KMS-11 (cell line): ENCODE results near the gene SCAPER.

ENCODE experiments used
- H2AFZ ChIP-seq: fragments of 200-600 bp; sonication (generic); 2 replicates; pipeline ENCODE4 v1.6.1; 2016; ENCODE audit warnings: antibody characterized with exemption, mixed run types, low read depth
- H3K27ac ChIP-seq: fragments of 200-600 bp; sonication (generic); 2 replicates; pipeline ENCODE4 v1.6.1; 2016; ENCODE audit warnings: mild to moderate bottlenecking, mixed run types
- H3K27me3 ChIP-seq: fragments of 200-600 bp; sonication (generic); 2 replicates; pipeline ENCODE4 v1.6.1; 2017; ENCODE audit warnings: mild to moderate bottlenecking, low read depth, mixed run types, moderate library complexity; ENCODE audit not compliant: insufficient read depth
- H3K36me3 ChIP-seq: fragments of 200-600 bp; sonication (generic); 2 replicates; pipeline ENCODE4 v1.6.1; 2017; ENCODE audit warnings: mild to moderate bottlenecking, mixed run types; ENCODE audit not compliant: insufficient read depth
- H3K4me1 ChIP-seq: fragments of 200-600 bp; sonication (generic); 2 replicates; pipeline ENCODE4 v1.6.1; 2016; ENCODE audit warnings: mild to moderate bottlenecking, low read depth, mixed run types; ENCODE audit not compliant: poor library complexity, severe bottlenecking
- H3K4me2 ChIP-seq: fragments of 200-600 bp; sonication (generic); 2 replicates; pipeline ENCODE4 v1.7.0; 2016; ENCODE audit warnings: mild to moderate bottlenecking, mixed run types
- H3K4me3 ChIP-seq: fragments of 200-600 bp; sonication (generic); IDR thresholded peaks from 2 replicates; pipeline ENCODE4 v1.6.1; 2017; ENCODE audit warnings: low read depth, low read length, mixed read lengths; ENCODE audit not compliant: insufficient read depth
- H3K79me2 ChIP-seq: fragments of 200-600 bp; sonication (generic); 2 replicates; pipeline ENCODE4 v1.6.1; 2016; ENCODE audit warnings: low read depth, mixed run types; ENCODE audit not compliant: insufficient read depth
- H3K9ac ChIP-seq: fragments of 200-600 bp; sonication (generic); 2 replicates; pipeline ENCODE4 v1.6.1; 2016; ENCODE audit warnings: mild to moderate bottlenecking, mixed run types
- H4K20me1 ChIP-seq: fragments of 200-600 bp; sonication (generic); 2 replicates; pipeline ENCODE4 v1.6.1; 2016; ENCODE audit warnings: mild to moderate bottlenecking, mixed run types; ENCODE audit not compliant: insufficient read depth
- TF ChIP-seq, protein P1 (sequence below): fragments of 200-600 bp; sonication (generic); conservative IDR thresholded peaks from 2 replicates; pipeline ENCODE4 v1.6.1; 2017; ENCODE audit warnings: low read depth, mild to moderate bottlenecking, antibody characterized with exemption, low read length, moderate library complexity, mixed read lengths

Gene SCAPER

DNA sequence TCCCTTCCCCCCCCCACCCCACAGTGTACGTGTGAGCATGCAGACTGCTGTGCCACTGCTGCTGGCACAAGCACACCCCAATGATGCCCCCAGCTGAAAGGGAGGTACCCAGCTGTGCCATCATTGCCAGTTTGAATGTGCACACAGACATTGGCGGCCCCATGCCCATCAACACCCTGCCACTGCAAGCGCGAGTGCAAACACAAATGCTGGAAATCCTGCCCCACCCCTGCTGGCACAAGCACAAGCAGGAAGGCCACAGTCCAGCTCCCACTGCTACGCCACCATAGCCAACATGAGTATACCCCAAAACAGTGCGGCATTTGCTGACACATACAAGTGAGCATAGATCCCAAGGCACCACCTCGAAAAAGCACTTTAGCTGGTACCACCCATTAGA, 222.9 kb downstream of the SCAPER start:
- Histone ChIP-seq H3K27ac (no peak overlapping the region), H3K27me3 (no peaks in the 10 kb centered on the region), H3K4me3 (no peak overlapping the region), H2AFZ (no peak overlapping the region), H3K9ac (no peak overlapping the region), H3K79me2 (no peaks in the 10 kb centered on the region), H3K4me2 (no peak overlapping the region), H3K36me3 (no peaks in the 10 kb centered on the region), H4K20me1 (no peaks in the 10 kb centered on the region), H3K4me1 (no peaks in the 10 kb centered on the region)
- TF ChIP-seq, protein P1, sequence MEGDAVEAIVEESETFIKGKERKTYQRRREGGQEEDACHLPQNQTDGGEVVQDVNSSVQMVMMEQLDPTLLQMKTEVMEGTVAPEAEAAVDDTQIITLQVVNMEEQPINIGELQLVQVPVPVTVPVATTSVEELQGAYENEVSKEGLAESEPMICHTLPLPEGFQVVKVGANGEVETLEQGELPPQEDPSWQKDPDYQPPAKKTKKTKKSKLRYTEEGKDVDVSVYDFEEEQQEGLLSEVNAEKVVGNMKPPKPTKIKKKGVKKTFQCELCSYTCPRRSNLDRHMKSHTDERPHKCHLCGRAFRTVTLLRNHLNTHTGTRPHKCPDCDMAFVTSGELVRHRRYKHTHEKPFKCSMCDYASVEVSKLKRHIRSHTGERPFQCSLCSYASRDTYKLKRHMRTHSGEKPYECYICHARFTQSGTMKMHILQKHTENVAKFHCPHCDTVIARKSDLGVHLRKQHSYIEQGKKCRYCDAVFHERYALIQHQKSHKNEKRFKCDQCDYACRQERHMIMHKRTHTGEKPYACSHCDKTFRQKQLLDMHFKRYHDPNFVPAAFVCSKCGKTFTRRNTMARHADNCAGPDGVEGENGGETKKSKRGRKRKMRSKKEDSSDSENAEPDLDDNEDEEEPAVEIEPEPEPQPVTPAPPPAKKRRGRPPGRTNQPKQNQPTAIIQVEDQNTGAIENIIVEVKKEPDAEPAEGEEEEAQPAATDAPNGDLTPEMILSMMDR = no peak

DNA sequence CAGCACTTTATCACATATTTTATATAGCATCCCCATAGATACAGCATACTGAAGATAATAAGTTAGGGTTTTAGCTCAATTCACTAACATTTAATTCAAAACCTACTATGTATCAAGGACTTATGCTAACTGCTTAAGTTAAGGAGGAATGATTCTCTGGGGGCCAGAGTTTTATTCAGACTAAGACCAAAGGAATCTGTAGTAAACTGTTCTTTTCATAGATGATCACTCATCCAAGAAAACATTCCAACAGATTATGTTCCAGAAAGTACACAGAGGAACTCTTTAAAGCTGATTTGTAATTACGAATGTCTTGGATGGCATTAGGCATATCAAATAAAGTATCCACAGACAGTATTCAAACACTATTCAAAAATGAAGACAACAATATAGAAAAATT, 226.4 kb downstream of the SCAPER start:
- Histone ChIP-seq H2AFZ (no peak overlapping the region), H3K79me2 (no peaks in the 10 kb centered on the region), H3K9ac (no peak overlapping the region), H3K27ac (no peak overlapping the region), H3K27me3 (no peaks in the 10 kb centered on the region), H4K20me1 (no peaks in the 10 kb centered on the region), H3K4me2 (no peak overlapping the region), H3K4me3 (no peak overlapping the region), H3K36me3 (no peaks in the 10 kb centered on the region), H3K4me1 (no peaks in the 10 kb centered on the region)
- TF ChIP-seq, protein P1 = no peak

DNA sequence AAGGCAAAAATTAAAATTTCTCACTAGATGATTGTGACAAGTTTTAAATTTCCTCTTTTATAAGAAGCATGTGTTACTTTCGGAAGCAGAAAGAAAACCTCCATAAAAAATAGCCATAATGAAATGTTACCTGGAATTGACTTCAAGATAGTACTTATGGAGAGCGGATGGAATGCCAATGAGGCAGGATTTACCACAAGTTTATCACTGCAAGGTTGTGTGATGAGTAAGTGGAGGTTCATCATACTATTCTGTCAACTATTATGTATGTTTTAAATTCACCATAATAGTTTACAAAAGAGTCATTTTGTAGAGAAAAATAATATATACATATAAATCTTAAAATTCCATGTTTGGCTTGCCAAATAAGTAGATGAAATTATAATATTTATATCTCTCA, 230.3 kb downstream of the SCAPER start:
- Histone ChIP-seq H3K27me3 (no peaks in the 10 kb centered on the region), H3K4me1 (no peaks in the 10 kb centered on the region), H2AFZ (no peak overlapping the region), H3K36me3 (no peaks in the 10 kb centered on the region), H3K27ac (no peak overlapping the region), H4K20me1 (no peaks in the 10 kb centered on the region), H3K79me2 (no peaks in the 10 kb centered on the region), H3K4me2 (no peak overlapping the region), H3K9ac (no peak overlapping the region), H3K4me3 (no peak overlapping the region)
- TF ChIP-seq, protein P1 = no peak

DNA sequence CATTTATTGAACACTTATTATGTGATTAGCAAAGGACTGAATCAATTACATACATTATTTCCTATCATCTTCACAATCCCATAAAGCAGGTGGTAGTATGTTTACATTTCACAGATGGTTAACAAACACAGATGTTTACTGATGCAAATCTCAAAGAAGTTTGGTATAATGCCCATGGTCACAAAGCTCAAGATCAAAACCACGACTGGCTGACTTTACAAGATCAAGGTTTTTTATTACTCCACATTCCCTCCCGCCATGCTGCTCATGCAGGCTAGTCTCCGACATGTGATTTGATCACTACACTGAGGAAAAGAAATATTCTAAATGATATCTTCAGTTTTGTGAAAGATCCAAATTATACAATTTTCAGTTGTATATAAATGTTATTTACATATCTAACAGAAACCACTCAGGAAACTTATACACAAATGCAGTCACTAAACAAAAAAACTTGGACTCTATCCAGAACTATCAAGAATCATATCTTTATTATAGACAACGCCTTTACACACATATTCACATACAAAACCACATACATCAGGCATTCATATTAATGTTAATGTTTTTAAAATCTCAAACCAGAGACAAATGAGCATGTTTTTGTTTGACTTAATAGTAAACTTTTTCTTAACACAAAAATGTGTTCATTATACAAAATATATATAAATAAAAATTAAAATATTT, 235.5 kb downstream of the SCAPER start:
- Histone ChIP-seq H3K4me2 (no peak overlapping the region), H3K4me3 (no peak overlapping the region), H3K36me3 (no peaks in the 10 kb centered on the region), H3K4me1 (no peaks in the 10 kb centered on the region), H4K20me1 (no peaks in the 10 kb centered on the region), H3K9ac (no peak overlapping the region), H3K27ac (no peak overlapping the region), H2AFZ (no peak overlapping the region), H3K79me2 (no peaks in the 10 kb centered on the region), H3K27me3 (no peaks in the 10 kb centered on the region)
- TF ChIP-seq, protein P1 = no peak
